Epithelial cell of esophagus (primary cell): ENCODE measurements around the gene AUP1.

ENCODE experiments used
- DNase-seq: peaks from one replicate; pipeline ENCODE4 v3.0.0; 2010; ENCODE audit warnings: low read depth
- H3K4me3 ChIP-seq: 2 replicates; pipeline ENCODE4 v1.5.1; 2011; ENCODE audit warnings: mild to moderate bottlenecking, low read length, control low read depth
- TF ChIP-seq, protein P1 (sequence below): IDR thresholded peaks from 2 replicates; pipeline ENCODE4 v1.5.1; 2011; ENCODE audit warnings: low read depth, mild to moderate bottlenecking, low read length, control low read depth, inconsistent platforms; ENCODE audit not compliant: insufficient read depth; ENCODE audit errors: missing control alignments

The AUP1 gene

DNA sequence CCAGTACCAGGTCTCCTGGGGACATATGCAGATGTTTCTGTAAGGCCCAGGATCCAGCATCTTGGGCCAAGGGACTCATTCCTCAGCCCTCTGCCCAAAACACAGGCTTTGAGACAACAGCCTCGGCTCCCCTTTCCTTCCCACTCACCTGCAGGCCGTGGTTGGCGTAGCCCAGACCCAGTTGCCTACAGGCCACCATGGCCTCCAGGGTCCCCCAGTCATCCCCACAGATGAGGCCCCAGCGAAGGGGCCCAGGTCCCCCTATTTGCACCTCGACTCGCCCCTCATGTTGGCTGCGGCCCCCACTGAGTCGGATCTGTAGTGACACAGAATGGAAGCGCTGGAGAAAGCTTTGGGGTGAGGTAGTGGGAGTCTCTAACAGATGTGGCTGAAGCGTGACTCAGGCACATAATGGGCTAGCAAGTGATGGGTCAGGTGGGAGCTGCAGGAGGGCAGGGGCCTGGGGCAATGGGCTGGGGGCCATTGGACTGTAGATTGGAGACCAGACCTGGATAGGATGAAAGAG lies 6.0 kb upstream of the AUP1 start:
- TF ChIP-seq, protein P1, sequence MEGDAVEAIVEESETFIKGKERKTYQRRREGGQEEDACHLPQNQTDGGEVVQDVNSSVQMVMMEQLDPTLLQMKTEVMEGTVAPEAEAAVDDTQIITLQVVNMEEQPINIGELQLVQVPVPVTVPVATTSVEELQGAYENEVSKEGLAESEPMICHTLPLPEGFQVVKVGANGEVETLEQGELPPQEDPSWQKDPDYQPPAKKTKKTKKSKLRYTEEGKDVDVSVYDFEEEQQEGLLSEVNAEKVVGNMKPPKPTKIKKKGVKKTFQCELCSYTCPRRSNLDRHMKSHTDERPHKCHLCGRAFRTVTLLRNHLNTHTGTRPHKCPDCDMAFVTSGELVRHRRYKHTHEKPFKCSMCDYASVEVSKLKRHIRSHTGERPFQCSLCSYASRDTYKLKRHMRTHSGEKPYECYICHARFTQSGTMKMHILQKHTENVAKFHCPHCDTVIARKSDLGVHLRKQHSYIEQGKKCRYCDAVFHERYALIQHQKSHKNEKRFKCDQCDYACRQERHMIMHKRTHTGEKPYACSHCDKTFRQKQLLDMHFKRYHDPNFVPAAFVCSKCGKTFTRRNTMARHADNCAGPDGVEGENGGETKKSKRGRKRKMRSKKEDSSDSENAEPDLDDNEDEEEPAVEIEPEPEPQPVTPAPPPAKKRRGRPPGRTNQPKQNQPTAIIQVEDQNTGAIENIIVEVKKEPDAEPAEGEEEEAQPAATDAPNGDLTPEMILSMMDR: no peak
- no peak for DNase-seq

DNA sequence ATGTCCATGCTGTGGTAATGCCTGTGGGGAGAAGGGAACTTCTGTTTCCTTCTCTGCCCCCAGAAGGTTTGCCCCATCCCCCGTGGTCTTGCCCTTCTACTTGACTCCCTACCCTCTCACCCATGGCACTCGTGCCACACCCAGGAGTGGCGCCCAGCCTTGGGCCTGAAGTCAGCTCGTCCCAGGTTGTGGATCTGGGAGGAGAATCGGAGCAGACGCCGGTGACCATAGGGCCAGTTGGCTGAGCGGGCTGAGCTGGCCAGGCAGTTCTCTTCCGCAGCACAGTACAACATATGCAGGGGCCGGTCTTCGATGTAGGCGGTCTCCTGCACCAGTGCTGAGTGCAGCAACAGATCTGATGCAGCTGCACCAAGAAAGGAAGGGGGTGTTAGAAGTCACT lies 4.9 kb upstream of the AUP1 start:
- H3K4me3 ChIP-seq: no peak overlapping the region
- DNase-seq: no peak
- TF ChIP-seq, protein P1: no peak

More for the DNA sequence above, 6.0 kb upstream of the AUP1 start:
- H3K4me3 ChIP-seq: no peak overlapping the region

DNA sequence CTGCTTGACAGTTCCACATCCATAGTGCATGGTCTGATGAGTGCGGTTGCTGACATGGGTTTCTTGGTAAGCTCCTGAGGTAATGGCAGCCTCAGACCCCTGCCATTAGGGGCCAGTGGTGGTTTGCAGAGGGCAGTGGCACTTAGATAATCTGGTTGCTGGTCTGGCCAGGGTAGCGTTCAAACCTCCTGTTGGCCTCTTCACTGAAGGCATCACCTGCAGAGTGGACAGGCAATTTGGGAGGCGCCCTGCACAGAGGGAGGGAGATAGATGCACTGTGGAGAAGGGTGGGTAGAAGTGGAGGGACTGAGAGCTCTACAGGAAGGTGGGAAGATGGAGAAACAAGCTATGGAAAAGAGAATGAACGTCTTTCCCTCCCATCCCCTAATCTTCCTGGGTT lies 4.0 kb upstream of the AUP1 start:
- no peak overlapping the region for H3K4me3 ChIP-seq
- DNase-seq: no peak
- TF ChIP-seq, protein P1: no peak

DNA sequence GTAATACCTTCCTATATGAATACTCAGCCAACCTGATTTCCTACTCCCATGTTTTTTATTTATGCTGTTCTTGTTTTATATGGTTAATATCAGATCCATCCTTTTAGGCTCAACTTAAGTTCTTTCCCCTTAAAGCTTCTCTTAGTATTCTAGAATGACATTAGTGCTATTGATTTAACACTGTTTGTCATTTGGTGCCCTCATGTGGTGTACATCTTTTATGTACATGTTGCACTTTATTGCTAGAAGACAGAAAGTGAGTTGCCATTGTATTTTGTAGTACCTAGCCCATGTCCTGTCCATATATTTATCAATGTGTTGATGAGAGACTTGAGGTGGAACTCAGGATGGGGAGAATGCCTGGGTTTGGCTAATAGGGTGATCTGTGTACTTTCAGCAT lies 2.7 kb upstream of the AUP1 start:
- TF ChIP-seq, protein P1: peak; percentile 27
- DNase-seq: peak; percentile 70
- H3K4me3 ChIP-seq: no peak overlapping the region

DNA sequence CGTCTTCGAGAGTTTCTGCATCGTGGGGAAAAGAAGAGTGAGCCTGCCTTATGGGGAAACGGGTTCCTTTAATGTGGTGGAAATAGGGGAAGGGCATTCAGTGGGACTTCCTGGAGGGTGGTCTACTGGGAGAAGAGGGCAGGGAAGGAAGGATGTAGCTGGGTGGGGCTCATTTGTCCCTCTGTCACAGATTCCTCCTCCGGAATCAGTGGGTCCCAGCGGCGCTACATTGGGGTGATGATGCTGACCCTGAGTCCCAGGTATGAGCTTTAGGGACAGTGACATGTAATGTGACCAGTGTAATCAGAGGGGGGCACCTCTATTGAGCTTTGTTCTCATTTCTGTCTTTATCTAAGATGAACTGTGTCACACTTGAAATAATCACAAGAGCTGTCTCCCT lies 2.2 kb upstream of the AUP1 start:
- no peak overlapping the region for H3K4me3 ChIP-seq
- TF ChIP-seq, protein P1: no peak
- DNase-seq: no peak

DNA sequence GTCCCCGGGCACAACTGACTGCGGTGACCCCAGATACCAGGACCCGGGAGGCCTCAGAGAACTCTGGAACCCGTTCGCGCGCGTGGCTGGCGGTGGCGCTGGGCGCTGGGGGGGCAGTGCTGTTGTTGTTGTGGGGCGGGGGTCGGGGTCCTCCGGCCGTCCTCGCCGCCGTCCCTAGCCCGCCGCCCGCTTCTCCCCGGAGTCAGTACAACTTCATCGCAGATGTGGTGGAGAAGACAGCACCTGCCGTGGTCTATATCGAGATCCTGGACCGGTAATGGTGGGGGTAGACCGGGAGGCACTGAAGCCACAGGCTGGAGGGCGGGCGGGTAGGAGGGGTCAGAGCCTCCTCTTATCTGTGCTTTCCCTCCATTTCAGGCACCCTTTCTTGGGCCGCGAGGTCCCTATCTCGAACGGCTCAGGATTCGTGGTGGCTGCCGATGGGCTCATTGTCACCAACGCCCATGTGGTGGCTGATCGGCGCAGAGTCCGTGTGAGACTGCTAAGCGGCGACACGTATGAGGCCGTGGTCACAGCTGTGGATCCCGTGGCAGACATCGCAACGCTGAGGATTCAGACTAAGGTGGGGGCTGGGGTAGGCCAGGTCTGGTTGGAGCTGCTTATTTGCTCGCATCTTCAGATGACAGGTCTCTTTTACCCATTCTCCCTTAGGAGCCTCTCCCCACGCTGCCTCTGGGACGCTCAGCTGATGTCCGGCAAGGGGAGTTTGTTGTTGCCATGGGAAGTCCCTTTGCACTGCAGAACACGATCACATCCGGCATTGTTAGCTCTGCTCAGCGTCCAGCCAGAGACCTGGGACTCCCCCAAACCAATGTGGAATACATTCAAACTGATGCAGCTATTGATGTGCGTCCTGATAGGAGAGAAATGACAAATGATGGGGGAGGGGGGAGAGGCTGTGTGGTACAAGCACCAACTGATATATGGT lies 1.0 kb upstream of the AUP1 start:
- TF ChIP-seq, protein P1: no peak
- no peak for DNase-seq
- peak overlapping the region; percentile 94 for H3K4me3 ChIP-seq
